T follicular helper cell (primary cell): ENCODE data around the gene WDR93.
"Not testable (repeated sequence)": the region's sequence is repeated elsewhere in the genome, so short reads cannot be mapped to it uniquely, and the experiment has no call there.

Source experiments
- DNase-seq: peaks from one replicate; pipeline ENCODE4 v3.0.0-alpha.2; 2020; ENCODE audit warnings: low read depth

The WDR93 gene

DNA sequence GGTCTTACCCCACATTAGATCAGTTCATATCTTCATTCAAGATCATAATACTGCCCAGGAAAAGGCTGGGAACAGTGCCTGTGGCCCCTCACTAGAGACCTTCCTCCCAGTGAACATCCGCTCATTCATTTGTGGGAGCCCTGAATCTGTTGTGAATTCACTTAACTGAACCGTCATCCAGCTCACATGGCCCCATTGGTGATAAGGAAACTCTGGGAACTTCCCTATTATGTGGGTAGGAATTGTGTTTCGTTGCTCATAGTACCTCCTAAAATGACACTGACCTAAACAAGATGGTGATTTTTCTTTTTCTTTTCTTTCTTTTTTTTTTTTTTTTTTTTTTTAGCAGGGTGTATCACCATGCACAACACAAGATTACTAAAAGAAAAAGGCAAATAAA, 78.8 kb downstream of the WDR93 start:
- DNase-seq, result no peak

DNA sequence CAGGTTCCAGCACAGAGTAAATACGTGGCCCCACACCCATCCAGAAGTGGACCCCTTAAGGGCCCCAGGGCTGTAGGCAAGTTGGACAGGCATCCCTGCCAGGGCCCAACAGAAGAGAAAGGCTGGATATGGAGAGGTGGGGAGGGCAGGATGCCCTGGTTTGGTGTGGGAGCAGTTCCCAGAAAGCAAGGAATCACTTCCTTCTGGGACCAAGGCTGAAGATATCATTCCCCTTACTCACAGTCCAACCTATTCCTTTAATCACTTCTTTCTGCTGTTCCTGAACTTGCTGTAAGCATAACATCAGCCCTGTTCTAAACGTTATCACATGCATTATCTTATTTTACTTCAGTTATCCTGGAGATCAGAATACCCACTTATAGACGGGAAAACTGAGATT, 79.4 kb downstream of the WDR93 start:
- DNase-seq, result no peak

DNA sequence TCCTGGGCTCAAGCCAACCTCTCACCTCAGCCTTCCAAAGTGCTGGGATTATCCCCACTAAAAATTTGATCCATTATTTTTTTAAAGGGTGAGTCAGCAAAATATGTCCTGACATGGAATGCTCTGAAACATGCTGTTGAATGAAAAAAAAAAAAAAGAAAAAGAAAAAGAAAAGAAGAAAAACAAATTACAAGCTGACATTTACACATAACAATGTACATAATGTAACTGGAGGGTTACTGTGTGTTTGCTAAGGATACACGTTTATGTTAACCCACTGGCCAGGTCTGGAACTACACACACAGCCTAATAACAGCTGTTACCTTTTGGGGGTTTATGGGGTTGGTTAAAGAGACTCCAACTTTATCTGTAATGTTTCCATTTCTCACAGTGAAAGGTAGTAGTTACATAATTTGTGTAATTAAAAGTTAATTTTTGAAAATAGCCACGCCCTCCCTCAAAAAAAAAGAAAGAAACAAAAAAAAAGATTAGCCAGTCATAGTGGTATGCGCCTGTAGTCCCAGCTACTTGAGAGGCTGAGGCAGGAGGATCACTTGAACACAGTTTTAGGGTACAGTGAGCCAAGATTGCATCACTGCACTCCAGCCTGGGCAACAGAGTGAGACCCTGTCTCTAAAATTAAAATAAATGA, 82.4 kb downstream of the WDR93 start:
- DNase-seq, result no peak

DNA sequence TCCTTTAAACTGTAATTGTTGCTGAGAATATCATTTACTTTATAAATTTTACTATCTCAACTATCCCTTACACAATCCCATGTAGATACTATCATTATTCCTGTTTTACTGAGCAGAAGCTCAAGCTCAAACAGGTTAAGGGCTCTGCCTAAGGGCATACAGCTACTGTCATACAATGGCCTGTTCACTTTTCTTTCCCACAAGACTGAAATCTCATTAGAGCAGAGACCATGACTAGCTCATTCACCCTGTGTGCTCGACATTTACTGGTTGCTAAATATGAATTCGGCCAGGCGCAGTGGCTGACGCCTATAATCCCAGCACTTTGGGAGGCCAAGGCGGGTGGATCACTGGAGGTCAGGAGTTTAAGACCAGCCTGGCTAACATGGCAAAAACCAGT, 83.9 kb downstream of the WDR93 start:
- DNase-seq, result no peak

DNA sequence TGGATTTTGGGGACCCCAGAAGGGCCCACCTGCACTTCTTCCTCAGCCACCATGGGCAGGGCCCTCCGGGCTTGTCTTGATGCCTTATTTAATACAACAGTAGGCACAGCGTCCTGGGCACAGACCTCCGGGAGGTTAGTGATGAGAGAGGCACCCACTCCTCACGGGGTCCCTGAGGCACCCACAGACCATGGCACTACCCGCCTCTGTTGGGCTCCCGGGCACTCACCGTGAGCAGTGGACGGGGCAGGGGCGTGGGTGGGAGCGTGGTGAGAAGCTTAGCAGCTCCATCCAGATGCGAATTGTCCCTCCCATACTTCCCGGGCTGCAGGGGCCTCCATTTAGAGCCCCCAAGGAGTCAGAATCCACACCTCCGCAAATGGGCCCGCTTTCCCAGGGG, 85.2 kb downstream of the WDR93 start:
- DNase-seq, result no peak

DNA sequence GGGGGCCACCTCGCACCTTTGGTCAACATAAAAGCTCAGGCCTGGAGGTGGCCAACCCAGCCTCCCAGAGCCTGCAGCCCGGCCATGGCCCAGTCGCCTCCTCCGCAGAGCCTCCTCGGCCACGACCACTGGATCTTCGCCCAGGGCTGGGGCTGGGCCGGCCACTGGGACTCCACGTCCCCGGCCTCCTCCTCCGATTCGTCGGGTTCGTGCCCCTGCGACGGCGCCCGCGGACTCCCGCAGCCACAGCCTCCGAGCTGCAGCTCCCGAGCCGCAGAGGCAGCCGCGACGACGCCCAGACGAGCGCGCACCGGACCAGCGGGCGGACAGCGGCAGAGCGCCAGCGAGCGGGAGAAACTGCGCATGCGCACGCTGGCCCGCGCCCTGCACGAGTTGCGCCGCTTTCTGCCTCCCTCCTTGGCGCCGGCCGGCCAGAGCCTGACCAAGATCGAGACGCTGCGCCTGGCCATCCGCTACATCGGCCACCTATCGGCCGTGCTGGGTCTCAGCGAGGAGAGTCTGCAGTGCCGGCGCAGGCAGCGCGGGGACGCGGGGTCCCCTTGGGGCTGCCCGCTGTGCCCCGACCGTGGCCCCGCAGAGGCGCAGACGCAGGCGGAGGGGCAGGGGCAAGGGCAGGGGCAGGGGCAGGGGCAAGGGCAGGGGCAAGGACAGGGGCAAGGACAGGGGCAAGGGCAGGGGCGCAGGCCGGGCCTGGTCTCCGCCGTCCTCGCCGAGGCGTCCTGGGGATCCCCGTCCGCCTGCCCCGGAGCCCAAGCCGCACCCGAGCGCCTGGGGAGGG, 85.9 kb downstream of the WDR93 start, which contains the start of gene MESP2:
TSS of gene MESP2 (plus strand) at position 59 of the 799 bp plus-strand sequence. CDS start at position 85, 26 bp downstream.
- DNase-seq, result no peak

DNA sequence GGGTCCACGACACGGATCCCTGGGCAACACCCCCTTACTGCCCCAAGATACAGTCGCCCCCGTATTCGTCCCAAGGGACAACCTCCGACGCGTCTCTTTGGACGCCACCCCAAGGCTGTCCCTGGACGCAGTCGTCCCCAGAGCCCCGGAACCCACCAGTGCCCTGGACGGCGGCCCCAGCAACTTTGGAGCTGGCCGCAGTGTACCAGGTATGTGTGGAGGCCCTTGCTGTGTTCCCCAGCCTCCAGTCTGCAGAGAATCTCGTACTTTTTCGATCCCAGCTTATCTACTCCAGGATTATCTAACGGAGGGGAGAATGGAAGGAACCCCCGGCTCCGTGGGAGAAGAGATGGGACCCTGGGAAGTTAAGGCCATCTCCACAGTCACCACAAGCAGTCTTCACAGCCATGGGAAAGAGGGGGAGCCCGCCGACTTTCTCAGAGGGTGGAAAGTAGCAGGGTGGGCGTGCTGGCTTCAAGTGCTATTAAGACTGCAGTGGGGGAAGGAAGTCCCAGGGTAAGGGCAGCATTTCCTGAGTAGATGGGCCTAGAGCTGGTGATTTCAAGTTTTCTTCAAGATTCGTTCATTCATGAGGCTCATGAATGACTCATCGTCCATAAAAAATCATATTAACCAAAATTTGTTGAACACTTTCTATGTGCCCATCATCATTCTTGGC, 86.6 kb downstream of the WDR93 start:
- no peak for DNase-seq

DNA sequence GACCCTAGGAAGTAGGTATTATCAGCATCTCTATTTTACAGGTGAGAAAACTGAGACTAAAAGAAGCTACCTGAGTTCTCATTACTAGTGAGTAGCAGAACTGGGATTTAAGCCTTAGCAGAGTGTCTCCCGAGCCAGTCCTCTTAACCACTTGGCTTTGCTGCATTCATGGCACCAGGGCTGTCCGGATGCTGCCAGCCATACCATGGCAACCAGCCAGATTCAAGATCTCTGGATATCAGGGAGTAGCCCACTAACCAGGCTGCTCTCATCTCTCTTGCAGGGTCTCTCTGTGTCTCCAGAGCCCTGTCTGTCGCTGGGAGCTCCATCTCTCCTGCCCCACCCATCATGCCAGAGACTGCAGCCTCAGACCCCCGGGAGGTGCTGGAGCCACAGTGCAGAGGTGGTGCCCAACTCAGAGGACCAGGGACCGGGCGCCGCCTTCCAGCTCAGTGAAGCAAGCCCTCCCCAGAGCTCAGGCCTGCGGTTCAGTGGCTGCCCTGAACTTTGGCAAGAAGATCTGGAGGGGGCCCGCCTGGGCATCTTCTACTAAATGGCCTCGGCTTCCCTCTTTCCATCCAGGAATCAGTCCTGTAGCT, 87.3 kb downstream of the WDR93 start:
- no peak for DNase-seq

DNA sequence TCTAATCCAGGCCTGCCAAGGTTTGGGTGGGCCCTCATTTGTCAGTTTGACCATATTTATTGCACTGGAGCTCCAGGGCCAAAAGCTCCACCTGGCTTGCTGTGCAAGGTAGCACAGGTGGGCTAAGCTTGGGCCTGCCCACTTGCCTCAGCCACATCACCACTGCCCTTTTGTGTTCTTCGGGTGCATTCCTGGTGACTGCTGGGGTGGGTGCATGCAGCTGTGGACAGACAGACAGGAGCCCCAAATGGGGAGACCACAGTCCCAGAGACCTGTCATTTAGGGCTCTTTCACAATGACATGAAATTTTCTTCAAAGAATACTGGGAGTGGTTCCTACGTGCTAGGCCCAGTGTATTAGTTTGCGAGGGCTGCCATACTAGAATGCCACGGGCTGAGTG, 88.2 kb downstream of the WDR93 start:
- no peak for DNase-seq

DNA sequence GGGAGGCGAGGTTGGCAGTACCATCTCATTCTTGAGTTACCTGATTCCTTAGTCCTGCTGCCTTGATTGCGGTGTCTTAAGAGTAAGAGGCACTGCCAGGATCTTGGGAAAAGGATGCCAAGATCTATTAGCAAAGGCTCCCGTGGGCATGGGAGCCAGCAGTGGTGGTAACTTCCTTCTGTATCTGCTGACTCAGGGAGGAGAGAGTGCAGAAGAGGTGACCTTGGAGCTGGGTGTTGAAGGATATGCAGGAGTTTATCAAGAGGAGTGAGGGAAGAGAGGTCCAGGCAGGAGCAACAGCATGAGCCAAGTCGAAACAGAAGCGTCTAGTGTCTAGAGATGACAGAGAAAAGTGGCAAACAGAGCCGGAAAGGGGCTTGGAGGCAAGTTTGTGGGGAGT, 90.0 kb downstream of the WDR93 start:
- DNase-seq, result no peak

DNA sequence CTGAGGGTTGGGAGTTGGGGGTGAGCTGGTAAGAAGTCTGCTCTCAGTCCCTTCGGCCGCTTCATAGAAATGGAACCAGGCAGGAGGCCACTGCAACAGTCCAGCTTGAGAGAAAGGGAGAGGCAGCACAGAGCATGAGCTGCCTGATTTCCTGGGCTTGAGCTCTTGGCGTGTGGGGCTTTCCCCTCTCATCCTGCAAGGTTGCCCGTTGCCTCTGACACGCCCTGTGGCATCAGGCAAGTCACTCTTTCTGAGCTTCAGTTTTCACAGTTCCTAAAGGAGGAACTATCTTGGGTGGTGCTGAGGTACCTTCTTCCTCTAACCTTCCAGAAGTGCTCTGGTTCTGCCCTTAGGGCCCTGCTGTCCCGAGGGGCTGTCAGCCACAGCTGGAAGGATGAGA, 90.4 kb downstream of the WDR93 start:
- no peak for DNase-seq

DNA sequence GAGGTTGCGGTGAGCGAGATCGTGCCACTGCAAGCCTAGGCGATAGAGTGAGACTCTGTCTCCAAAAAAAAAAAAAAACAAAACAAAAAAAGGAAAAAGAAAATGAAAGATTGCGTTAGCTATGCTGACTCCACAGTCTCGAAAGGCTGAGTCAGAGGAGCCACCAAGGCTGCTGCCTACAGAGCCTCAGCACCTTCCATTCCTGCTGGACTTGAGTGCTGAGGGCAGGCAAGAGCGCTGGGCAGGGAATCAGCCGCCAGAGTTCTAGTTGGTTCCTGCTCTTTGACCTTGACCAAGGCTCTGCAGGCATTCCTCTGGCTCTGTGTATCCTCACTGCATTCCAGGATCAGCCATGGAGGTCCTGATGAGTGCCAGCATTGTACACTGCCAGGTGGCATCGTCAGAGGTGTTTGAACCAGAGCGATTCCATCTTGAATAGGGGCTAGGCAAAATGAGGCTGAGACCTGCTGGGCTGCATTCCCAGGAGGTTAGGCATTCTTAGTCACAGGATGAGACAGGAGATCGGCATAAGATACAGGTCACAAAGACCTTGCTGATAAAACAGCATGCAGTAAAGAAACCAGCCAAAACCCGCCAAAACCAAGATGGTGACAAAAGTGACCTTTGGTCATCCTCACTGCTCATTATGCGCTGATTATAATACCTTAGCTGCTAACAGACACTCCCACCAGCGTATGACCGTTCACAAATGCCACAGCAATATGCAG, 91.4 kb downstream of the WDR93 start:
- no peak for DNase-seq

DNA sequence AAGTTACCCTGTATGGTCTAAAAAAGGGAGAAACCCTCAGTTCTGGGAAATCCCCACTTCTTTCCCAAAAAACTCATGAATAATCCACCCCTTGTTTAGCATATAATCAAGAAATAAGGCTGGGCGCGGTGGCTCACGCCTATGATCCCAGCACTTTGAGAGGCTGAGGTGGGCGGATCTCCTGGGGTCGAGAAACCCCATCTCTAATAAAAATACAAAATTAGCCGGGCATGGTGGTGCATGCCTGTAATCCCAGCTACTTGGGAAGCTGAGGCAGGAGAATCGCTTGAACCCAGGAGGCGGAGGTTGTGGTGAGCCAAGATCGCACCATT, 92.0 kb downstream of the WDR93 start:
- DNase-seq, result not testable (repeated sequence)

DNA sequence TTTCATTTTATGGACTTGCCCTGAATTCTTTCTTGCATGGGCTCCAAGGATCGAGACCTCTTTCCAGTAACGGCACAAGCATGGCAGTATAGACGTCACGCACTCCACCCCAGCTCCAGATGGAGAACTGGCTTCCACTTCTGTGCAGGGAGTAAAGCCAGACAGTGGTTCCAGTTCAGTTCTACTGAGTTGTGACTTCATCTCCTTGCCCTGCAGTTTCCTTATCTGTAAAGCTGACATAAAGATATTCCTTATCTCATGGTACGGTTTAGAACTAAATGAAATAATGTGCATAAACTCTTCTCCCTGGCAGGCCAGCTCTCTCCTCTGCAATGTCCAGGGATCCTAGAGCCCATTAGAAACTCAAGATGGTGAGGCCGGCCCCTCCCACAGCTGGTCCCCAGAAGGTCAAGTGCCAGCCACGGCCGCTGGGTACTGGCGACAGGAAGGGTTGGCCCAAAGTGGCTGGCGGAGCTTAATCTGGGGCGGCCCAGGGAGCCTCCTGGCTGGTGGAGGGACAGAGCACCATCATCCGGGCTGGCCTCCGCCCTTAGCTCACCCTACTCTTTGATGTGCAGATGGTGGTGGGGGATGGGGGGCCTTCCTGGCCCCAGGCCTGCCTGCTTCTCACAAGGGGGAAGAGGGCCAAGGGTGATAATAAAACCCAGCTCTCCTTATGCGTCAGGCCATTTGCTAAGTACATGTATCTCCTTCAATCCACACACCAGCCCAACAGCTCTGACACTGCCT, 92.7 kb downstream of the WDR93 start:
- DNase-seq, result no peak

DNA sequence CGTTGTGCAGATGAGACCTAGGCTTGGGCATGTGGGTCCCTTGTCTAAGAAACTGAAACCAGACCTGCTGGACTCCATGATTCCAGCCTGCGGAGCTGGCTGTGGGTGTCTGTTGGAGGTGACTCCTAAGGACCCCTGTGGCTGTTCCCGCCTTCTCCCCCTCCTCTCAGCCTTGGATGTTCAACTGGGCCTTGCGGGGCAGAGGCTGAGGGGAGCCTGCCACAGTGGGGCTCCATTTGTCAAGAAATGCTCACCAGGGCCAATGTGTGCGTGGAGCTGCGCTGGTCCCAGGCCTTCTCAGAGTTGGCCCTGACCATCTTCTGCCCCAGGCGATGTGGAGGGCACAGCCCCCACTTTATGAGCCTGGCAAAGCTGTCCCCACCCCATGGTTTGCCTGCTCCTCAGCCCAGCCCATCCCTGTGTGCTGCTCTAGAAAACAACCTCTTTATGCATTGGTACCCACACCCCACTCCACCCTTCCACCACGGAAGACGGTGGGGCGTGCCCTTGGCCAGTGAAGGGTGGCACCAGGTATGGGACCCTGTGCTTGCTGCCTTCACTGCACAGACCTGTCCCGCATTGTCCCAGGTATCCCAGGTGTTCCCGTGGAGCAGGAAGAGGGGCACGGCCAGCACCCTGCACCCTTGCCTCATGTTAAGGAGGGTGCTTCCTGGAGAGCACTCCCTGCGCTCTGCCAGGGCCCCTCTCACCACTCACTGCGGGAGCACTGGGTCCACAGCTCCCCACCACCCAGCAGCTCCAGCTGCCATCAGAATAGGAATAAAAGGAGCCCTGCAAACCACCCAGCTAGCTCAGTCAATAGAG, 93.5 kb downstream of the WDR93 start:
- no peak for DNase-seq

DNA sequence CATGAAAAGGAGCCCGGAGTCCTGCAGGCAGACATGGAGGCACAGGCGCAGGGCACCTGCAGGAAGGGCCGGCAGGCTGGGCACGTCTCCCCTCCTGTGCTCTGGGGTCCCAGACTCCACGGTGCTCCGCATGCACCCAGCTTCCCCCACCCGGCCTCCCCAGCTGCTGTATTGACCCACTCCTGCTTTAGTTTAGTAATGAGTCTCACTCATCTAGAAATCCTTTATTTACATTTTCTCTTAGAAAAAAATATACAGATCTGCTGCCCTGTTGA, 94.0 kb downstream of the WDR93 start:
- DNase-seq, result no peak

DNA sequence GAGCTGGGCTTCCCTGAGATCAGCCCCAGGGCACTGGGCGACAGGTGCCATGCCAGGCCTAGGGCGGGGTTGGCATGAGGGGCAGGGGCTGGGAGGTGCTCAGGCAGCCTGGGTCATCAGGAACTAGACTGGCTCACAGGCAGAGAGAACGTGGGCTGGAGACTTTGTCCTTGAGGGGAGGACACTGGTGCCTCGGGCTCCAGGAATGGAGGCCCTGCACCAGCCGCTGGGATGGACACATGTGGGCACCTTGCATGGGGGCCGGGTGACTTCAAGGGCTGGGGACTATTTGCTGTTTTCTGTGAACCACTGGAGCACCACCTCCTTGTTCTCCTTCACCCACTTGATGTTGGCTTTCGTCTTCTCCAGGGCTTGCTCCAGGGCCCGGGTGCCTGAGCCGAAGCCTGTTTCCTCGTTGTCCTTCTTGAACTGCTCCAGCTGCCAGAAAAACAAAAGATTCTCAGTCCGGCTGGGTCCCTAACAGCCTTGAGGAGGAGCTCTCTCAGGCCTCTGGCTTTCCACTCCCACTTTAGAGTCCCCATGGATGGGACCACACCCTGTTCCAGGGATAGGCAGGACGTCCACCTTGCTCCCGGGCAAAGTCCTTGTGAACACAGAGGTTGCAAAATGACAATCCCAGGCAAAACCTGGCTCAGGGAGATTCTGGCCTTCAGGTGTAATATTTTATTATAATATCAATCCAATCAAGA, 94.6 kb downstream of the WDR93 start:
- no peak for DNase-seq

DNA sequence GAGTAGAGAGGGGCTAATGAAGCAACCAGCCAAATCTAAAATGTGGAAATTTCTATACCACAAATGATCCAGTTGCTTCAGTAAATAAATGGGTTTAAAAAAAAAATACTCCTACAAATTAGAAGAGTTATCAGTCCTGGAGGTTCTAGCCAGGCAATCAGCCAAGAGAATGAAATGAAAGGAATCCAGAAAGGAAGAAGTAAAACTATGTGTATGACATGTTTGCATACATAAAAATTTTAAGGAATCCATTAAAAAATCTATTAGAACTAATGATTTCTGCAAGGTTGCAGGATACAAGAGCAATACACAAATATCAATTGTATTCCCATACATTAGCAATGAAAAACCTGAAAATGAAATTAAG, 95.1 kb downstream of the WDR93 start:
- DNase-seq, result no peak

DNA sequence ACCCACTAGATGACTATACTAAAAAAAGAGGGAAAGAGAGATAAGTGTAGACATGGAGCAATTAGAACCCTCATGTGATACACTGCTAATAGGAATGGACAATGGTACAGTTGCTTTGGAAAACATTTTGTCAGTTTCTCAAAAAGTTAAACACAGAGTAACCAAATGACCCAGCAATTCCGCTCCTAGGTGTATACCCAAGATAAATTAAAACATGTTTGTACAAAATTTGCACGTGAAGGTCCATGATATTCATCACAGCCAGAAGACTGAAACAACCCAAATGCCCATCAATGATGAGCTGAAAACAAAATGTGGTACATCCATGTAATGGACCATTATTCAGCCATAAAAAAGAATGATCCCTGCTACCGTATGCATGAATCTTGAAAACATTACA, 97.3 kb downstream of the WDR93 start:
- no peak for DNase-seq

DNA sequence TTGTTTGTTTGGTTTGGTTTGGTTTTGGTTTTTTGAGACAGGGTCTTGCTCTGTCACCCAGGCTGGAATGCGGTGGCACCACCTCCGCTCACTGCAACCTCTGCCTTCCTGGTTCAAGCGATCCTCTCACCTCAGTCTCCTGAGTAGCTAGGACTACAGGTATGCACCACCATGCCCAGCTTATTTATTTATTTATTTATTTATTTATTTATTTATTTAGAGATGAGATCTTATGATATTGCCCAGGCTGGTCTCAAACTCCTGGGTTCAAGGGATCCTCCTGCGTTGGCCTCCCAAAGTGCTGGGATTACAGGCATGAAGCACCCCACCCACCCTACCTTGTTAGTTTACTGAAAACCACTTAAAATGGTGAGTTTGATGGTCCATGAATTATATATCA, 98.0 kb downstream of the WDR93 start:
- not testable (repeated sequence) for DNase-seq
